K562 (cell line): ENCODE data around the gene WDR64. TPM values are rescaled to one million over a fixed set of nuclear protein-coding genes. Genes with fewer than 3 reads are reported as not detected.

Experiments
- ATAC-seq: fragments of 200-7000 bp; cut with Tn5 transposase; 3 replicates; pipeline ENCODE4 v1.9.1; 2020; ENCODE audit warnings: moderate library complexity
- BruUV-seq: library from RNA; stranded (reverse); fragments of 400-500 nt; replicated peaks from 2 replicates; lab custom pipeline; 2021; lab: Mats Ljungman, UMichigan
- CTCF ChIA-PET: fragments of 300-600 bp; formaldehyde crosslinking; extraction: SDS; loops from one replicate; lab custom pipeline; 2021; ENCODE audit warnings: low intra/inter-chr PET ratio; lab: Yijun Ruan, JAX
- POLR2A ChIA-PET: fragments of 300-600, 350-650 bp; sonication (Branson Sonifier 250); formaldehyde crosslinking; extraction: SDS; loops from one replicate; lab custom pipeline; 2021; ENCODE audit warnings: antibody characterized with exemption, inconsistent platforms; lab: Yijun Ruan, JAX
- DNase-seq, 4 experiments: peaks; one replicate each; pipeline versions ENCODE4 v3.0.0 to v3.0.0-alpha.2; 2011 to 2018; ENCODE audit warnings: low spot score in 3 of 4, mixed read lengths in 3 of 4; ENCODE audit errors: extremely low read depth in 1 of 4
- FAIRE-seq: peaks from 2 replicates; lab custom pipeline; 2011; peaks lifted over from hg19 to GRCh38; lab: Jason Lieb, UNC
- H2AFZ ChIP-seq: 2 replicates; pipeline ENCODE4 v1.6.0; 2011; ENCODE audit warnings: low read depth, low read length, control low read depth, inconsistent platforms
- H3K27ac ChIP-seq: fragments of 200-600 bp; 3 replicates; pipeline ENCODE4 v1.8.0; 2011; ENCODE audit warnings: low read depth, mild to moderate bottlenecking, control low read depth, inconsistent platforms, low read length, moderate library complexity, mixed read lengths; ENCODE audit errors: extremely low read depth
- H3K27me3 ChIP-seq, 2 experiments: fragments of 300-600 bp in 1 of 2; 2 replicates in 1 of 2; 3 replicates in 1 of 2; pipeline versions ENCODE4 v1.6.0 to v1.8.0; 2011; ENCODE audit warnings: inconsistent platforms in 2 of 2, low read length in 2 of 2, mild to moderate bottlenecking in 1 of 2, mixed read lengths in 1 of 2, moderate library complexity in 1 of 2; ENCODE audit not compliant: control insufficient read depth in 2 of 2, insufficient read depth in 2 of 2
- H3K36me3 ChIP-seq: fragments of 300-600 bp; 3 replicates; pipeline ENCODE4 v1.8.0; 2011; ENCODE audit warnings: mild to moderate bottlenecking, low read length, inconsistent platforms; ENCODE audit not compliant: control insufficient read depth, insufficient read depth
- H3K4me1 ChIP-seq, 2 experiments: fragments of 200-600 bp in 1 of 2; replicated peaks in 1 of 2; 2 replicates in 1 of 2; 3 replicates in 1 of 2; pipeline versions ENCODE4 v1.5.1 to v1.8.0; 2011; ENCODE audit warnings: inconsistent platforms in 2 of 2, low read length in 2 of 2, mild to moderate bottlenecking in 1 of 2, mixed read lengths in 1 of 2, moderate library complexity in 1 of 2; ENCODE audit not compliant: control insufficient read depth in 2 of 2, insufficient read depth in 2 of 2
- H3K4me2 ChIP-seq: 2 replicates; pipeline ENCODE4 v1.6.1; 2011; ENCODE audit warnings: low read length, control low read depth, inconsistent platforms, mixed read lengths; ENCODE audit not compliant: insufficient read depth
- H3K4me3 ChIP-seq: fragments of 200-600 bp; sonication (generic), shearing (Covaris generic); 2 replicates; pipeline ENCODE4 v1.5.1; 2016; ENCODE audit warnings: control low read depth, inconsistent platforms
- H3K79me2 ChIP-seq: fragments of 200-600 bp; 3 replicates; pipeline ENCODE4 v1.8.0; 2011; ENCODE audit warnings: low read length, inconsistent platforms; ENCODE audit not compliant: control insufficient read depth, insufficient read depth
- H3K9ac ChIP-seq, 2 experiments: 2 replicates each; pipeline versions ENCODE4 v1.6.0 to v1.6.1; 2011; ENCODE audit warnings: low read depth in 2 of 2, low read length in 2 of 2, control low read depth in 1 of 2, inconsistent platforms in 1 of 2, mild to moderate bottlenecking in 1 of 2, mixed read lengths in 1 of 2; ENCODE audit not compliant: insufficient read depth in 1 of 2
- H3K9me1 ChIP-seq: one replicate; pipeline ENCODE4 v1.6.0; 2011; ENCODE audit warnings: inconsistent platforms, mild to moderate bottlenecking, low read length, moderate library complexity; ENCODE audit not compliant: control insufficient read depth, insufficient read depth
- H3K9me3 ChIP-seq: replicated peaks from 2 replicates; pipeline ENCODE4 v1.5.1; 2011; ENCODE audit warnings: low read depth, low read length, inconsistent platforms; ENCODE audit not compliant: control insufficient read depth, insufficient read depth
- H4K20me1 ChIP-seq: replicated peaks from 2 replicates; pipeline ENCODE4 v1.6.1; 2011; ENCODE audit warnings: low read length, inconsistent platforms, mixed read lengths; ENCODE audit not compliant: control insufficient read depth, insufficient read depth
- ARID3B ChIP-seq: fragments of 250-450 bp; sonication (Bioruptor Pico); IDR thresholded peaks from 2 replicates; pipeline ENCODE4 v1.4.0; 2020; ENCODE audit warnings: borderline replicate concordance
- BRF2 ChIP-seq: IDR thresholded peaks from 3 replicates; pipeline ENCODE4 v1.6.1; 2011; ENCODE audit warnings: borderline replicate concordance, mild to moderate bottlenecking; ENCODE audit not compliant: insufficient read length, insufficient read depth
- CBX3 ChIP-seq, 2 experiments: IDR thresholded peaks; 1 replicate in 1 of 2; 2 replicates in 1 of 2; pipeline ENCODE4 v1.6.1; 2012; ENCODE audit warnings: inconsistent platforms in 2 of 2, low read length in 2 of 2, borderline replicate concordance in 1 of 2, control low read depth in 1 of 2
- KAT8 ChIP-seq: fragments of 450-650 bp; IDR thresholded peaks from 2 replicates; pipeline ENCODE4 v1.6.1; 2016; ENCODE audit warnings: low read depth, mild to moderate bottlenecking
- MBD2 ChIP-seq: sonication (generic); IDR thresholded peaks from 2 replicates; pipeline ENCODE4 v1.6.1; 2016; ENCODE audit warnings: low read depth, borderline replicate concordance
- MEF2D ChIP-seq: conservative IDR thresholded peaks from 2 replicates; pipeline ENCODE4 v1.6.1; 2016; ENCODE audit warnings: low read depth, missing genetic modification characterization, missing compliant biosample characterization
- PURB ChIP-seq: sonication (generic); formaldehyde crosslinking; IDR thresholded peaks from 2 replicates; pipeline ENCODE4 v1.9.0; 2021; ENCODE audit warnings: low read depth, mild to moderate bottlenecking, missing genetic modification reagents
- RB1 ChIP-seq: fragments of 450-650 bp; IDR thresholded peaks from 2 replicates; pipeline ENCODE4 v1.6.1; 2017; ENCODE audit warnings: low read depth, mild to moderate bottlenecking
- RBM25 ChIP-seq: fragments of 200-400 bp; formaldehyde crosslinking; IDR thresholded peaks from 2 replicates; pipeline ENCODE4 v1.6.1; 2018; ENCODE audit warnings: low read length, low read depth, moderate library complexity; ENCODE audit not compliant: severe bottlenecking
- RNF2 ChIP-seq: sonication (generic); IDR thresholded peaks from 2 replicates; pipeline ENCODE4 v1.6.1; 2016
- THRA ChIP-seq: fragments of 450-650 bp; IDR thresholded peaks from 2 replicates; pipeline ENCODE4 v1.6.1; 2017; ENCODE audit warnings: mild to moderate bottlenecking, moderate library complexity
- ZBTB12 ChIP-seq: fragments of 250-450 bp; sonication (Bioruptor Pico); IDR thresholded peaks from 2 replicates; pipeline ENCODE4 v1.4.0; 2020
- ZBTB33 ChIP-seq: sonication (generic); formaldehyde crosslinking; IDR thresholded peaks from 2 replicates; pipeline ENCODE4 v1.8.1; 2023; ENCODE audit warnings: mild to moderate bottlenecking, missing genetic modification reagents
- ZKSCAN3 ChIP-seq: fragments of 250-450 bp; sonication (Bioruptor Pico); IDR thresholded peaks from 2 replicates; pipeline ENCODE4 v1.4.0; 2020
- ZNF253 ChIP-seq: fragments of 250-450 bp; sonication (Bioruptor Pico); conservative IDR thresholded peaks from 2 replicates; pipeline ENCODE4 v1.6.1; 2021; ENCODE audit warnings: mild to moderate bottlenecking
- ZZZ3 ChIP-seq: fragments of 450-650 bp; IDR thresholded peaks from 2 replicates; pipeline ENCODE4 v1.6.1; 2016; ENCODE audit warnings: antibody characterized with exemption, mild to moderate bottlenecking, moderate library complexity
- WGBS: fragments of 100-300 bp; shearing (Covaris generic); methylation state at CpG from one replicate; pipeline ENCODE4 v1.1.6; 2016; ENCODE audit warnings: low coverage, mixed read lengths; ENCODE audit not compliant: insufficient coverage; ENCODE audit errors: missing lambda C conversion rate; 5-methylcytosine and 5-hydroxymethylcytosine counted together
- in situ Hi-C: fragments of 300-500 bp; cut with MboI; formaldehyde crosslinking; loops from 4 replicates; pipeline ENCODE4 v1.15.0; 2018; ENCODE audit warnings: inconsistent platforms, mixed read lengths
- intact Hi-C: fragments of 100-400 bp; cut with micrococcal nuclease; formaldehyde crosslinking; loops from 2 replicates; pipeline ENCODE4 v1.14.2; 2022
- polyA plus RNA-seq, 8 experiments: library from polyadenylated mRNA; depleted of rRNA in 4 of 8; stranded (reverse) in 5 of 8; unstranded in 3 of 8; fragments of >200 nt; fragmentation: Nextera tagmentation in 2 of 8; fragmentation: Illumina TruSeq in 1 of 8; extraction: Ambion mirVana in 2 of 8; extraction: Trizol in 1 of 8; gene quantifications; 2 replicates each; pipeline versions ENCODE4 v1.2.1 to v1.2.3, GENCODE V29; 2011 to 2014; ENCODE audit warnings: inconsistent platforms in 1 of 8, missing spikeins in 1 of 8
- total RNA-seq, 7 experiments: library from RNA; depleted of rRNA in 6 of 7; stranded (reverse); fragments of >200 nt in 6 of 7; fragmentation: Illumina TruSeq in 2 of 7; extraction: Trizol in 2 of 7; gene quantifications; 2 replicates each; pipeline versions ENCODE4 v1.2.1 to v1.2.3, GENCODE V29; 2011 to 2021; ENCODE audit warnings: low replicate concordance in 1 of 7

Gene WDR64
- total and polyA plus RNA-seq, 9 of the 15 experiments (the other 6 are each of a cell fraction or from before 2014, with no cell fraction given), result 0.06 to 0.29 (median 0.19) TPM; not detected in 5

GRCh38 chr1:241744591-241744990, 92.5 kb downstream of the WDR64 start (continued):
- no peak for TF ChIP-seq ZKSCAN3 (CRISPR knock-in tag)
- no peak for TF ChIP-seq ZZZ3
- no peak for TF ChIP-seq MBD2
- TF ChIP-seq ZBTB12 (CRISPR knock-in tag), result no peak
- TF ChIP-seq ZBTB33, result no peak
- no peak for TF ChIP-seq ZNF253 (CRISPR knock-in tag)
- TF ChIP-seq, all 486 proteins: peak for 0

GRCh38 chr1:241747992-241748391, 95.9 kb downstream of the WDR64 start:
- H3K9me1 ChIP-seq, result no peaks in the 10 kb centered on the region
- no peak for TF ChIP-seq RNF2
- no peak for TF ChIP-seq BRF2
- TF ChIP-seq MEF2D (tag), result no peak
- TF ChIP-seq RB1, result no peak
- no peak for TF ChIP-seq ARID3B (CRISPR knock-in tag)
- TF ChIP-seq RBM25, result no peak
- no peak for TF ChIP-seq CBX3 (IDR thresholded peaks at IDR 0.05; ENCODE audit: borderline replicate concordance in 1 of 2, low read length in 2 of 2)
- TF ChIP-seq PURB (CRISPR knock-in tag), result no peak
- TF ChIP-seq KAT8, result no peak
- TF ChIP-seq THRA, result no peak
- TF ChIP-seq, all 486 proteins: peak for 0
- Histone ChIP-seq H3K27me3 (no peaks in the 10 kb centered on the region), H3K27ac (no peak overlapping the region), H3K4me1 (no peaks in the 10 kb centered on the region; a peak in 2 of 5 replicates), H3K9me3 (no peaks in the 10 kb centered on the region), H3K79me2 (no peaks in the 10 kb centered on the region), H3K4me2 (no peak overlapping the region), H3K9ac (no peak overlapping the region), H3K4me3 (no peak overlapping the region), H4K20me1 (no peaks in the 10 kb centered on the region), H2AFZ (peak overlapping the region; percentile 49), H3K36me3 (no peaks in the 10 kb centered on the region)
- in situ Hi-C loops (no loop called here), intact Hi-C loops (no loop called here)
- CTCF ChIA-PET, result no interaction called here
- no TSS peak for BruUV-seq
- ATAC-seq (peak; percentile 10; the same call in 2 of the 3 replicates), FAIRE-seq (no peak), DNase-seq (no peak)
- WGBS, result 85% methylated on average over 6 of the region's 6 CpGs
- POLR2A ChIA-PET, result no interaction called here
